HG03460 (cell line): ENCODE measurements around the gene NUDT22.
"Not testable (repeated sequence)": the region's sequence is repeated elsewhere in the genome, so short reads cannot be mapped to it uniquely, and the experiment has no call there.

Experiments used
- ATAC-seq: cut with Tn5 transposase; IDR thresholded peaks from one replicate; pipeline ENCODE4 v1.9.1; 2021; ENCODE audit not compliant: unreplicated experiment

NUDT22 gene

GRCh38 chr11:64241241-64241490 lies 15.1 kb downstream of the NUDT22 start:
- ATAC-seq, result peak; percentile 57

- ATAC-seq, result peak; percentile 51
Observed at GRCh38 chr11:64241491-64242374, 15.7 kb downstream of the NUDT22 start.

DNA sequence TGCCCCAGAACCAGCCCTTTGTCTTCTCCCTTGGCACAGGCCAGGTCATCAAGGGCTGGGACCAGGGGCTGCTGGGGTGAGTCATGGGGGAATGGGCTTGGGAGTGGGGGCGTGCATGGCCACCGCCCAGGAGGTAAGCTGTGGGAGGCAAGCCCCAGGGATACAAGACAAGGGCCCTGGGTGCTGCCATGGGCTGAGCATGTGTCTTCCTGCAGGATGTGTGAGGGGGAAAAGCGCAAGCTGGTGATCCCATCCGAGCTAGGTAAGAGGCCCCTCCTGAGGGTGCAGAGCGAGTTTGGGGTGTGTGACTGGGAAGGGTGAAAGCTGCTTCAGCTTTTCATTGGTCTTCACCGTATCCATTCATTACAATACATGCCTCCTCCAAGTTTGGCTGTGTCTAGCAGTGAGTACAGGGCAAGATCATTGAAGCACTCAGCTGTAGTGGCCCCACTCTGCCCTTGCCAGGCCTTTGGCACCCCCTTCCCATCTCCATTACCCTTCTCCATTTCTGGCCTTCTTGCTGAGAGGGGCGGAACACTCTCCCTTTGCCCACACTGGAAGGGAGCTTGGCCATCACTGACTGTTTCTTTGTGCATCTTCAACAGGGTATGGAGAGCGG lies 17.3 kb downstream of the NUDT22 start:
- no peak for ATAC-seq

DNA sequence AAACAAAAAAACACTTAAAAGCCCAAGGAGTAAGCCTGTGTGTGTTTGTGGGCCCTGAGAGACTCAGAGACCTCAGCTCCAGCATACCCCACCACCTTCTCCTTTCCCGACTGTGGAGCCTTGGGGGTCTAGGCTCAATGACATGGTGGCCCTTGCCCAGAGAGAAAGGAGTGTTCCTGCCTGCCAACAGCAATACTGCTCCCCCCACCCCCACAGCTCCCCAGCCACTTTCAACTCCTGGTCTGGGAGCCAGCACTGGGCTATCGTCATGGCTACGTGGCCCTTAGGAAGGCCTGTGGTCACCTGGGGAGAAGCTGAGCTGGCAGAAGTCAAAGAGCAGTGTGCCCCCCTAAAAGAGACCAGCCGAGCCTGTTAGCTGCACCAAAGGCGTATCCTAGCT lies 18.0 kb downstream of the NUDT22 start:
- ATAC-seq, result no peak

DNA sequence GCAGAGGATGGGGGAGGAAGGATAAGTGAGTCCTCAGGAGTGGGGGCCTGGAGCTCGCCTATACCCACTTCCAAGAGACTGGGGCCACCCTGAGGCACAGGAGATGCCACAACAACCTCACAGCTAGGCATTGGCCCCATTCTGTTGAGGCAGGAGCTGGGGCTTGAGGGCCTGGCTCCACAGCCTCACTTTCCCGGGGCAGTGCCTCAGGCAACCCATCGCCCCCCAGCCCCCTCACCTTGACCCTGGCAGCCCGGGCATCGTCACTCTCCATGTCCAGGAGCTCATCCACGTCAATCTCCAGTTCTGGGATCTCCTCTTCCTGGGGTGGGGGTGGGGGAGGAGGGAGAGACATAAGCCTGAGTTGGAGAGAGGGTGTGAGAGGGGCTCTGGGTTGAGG lies 18.9 kb downstream of the NUDT22 start:
- ATAC-seq, result no peak

DNA sequence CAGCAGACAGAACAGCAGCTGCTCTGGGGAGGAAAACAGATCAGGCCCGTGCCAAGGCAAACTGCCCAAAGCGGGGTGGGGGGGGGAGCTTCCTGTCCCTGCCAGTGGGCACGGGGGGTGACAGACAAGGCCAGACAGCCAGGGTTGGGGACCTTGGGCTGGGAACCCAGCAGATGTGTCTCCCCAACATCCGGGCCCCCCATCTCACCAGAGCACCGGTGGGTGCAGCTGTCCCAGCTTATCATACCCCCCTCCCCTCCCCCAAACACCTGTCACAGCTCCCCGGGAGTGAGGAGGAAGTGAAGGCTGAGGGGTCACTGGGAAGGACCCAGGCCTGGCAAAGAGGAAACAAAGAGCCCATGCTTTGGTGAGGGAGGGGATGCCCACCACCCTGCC lies 19.3 kb downstream of the NUDT22 start:
- no peak for ATAC-seq

DNA sequence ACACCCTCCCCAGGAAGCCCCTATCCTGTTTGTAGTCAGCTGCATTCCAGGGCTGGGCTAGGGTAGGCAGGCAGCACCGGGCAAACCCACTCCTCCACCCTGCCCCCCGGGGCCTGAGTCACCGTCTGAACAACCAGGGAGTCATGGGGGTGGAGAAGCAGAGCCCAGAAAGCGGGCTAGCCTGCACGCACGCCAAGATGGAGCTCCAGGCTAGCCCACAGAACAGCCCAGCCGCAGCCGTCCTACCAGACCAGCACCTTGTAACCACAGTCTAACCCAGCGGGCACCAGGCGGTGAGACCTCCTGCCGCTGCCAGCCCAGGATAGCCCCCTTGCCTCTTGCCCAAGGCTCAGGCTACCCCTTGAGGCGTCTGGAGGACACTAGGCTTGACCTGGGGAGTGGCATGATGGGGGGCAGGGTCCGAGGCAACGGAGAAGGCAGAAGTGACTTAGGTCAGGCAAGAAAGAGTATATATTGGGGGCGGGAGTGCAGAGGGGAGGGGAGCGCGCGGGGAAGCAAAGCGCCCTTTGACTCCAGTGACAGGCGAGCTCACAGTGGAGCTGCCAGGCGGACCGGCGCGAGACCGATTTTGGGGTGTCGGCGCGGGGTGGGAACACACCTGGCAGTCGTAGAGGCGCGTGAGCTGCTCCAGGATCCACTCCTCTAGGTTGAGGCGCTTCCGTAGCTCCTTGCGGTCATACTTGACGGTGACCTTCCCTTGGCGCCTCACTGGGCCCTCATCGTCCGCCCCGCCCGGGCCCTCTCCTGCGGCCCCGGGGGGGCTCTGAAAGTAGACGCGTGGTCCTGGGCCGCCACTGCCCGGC lies 19.9 kb downstream of the NUDT22 start:
- no peak for ATAC-seq

GRCh38 chr11:64246621-64246870 lies 20.5 kb downstream of the NUDT22 start:
- not testable (repeated sequence) for ATAC-seq

GRCh38 chr11:64246871-64247728 lies 21.0 kb downstream of the NUDT22 start, which contains the start of gene PPP1R14B:
Gene PPP1R14B, minus strand, starts transcription at chr11:64246943. Its CDS starts 270 bp downstream, at chr11:64246673.
- no peak for ATAC-seq

- ATAC-seq, result no peak
Observed at GRCh38 chr11:64247729-64248531, 21.9 kb downstream of the NUDT22 start.

DNA sequence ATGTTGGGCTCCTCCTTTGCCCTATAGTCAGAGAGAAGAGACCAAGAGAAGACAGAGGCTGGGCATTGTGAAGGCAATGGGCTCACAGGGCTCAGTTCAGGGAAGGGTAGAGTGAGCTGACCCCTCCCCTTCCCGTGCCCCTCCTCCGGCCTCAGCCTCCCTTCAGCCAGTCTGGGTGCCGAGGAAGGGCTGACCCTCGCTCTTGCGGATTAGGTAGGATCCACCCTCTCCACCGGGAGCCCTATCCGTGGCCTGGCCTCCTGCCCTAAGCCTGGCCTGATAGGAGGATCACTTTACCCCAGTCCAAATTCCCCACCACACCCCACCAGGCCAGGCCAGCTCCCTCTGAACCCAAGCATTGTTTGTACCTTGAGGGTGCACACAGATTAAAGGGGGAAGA lies 22.5 kb downstream of the NUDT22 start:
- no peak for ATAC-seq

- ATAC-seq, result no peak
Observed at GRCh38 chr11:64249038-64249437, 23.0 kb downstream of the NUDT22 start.

DNA sequence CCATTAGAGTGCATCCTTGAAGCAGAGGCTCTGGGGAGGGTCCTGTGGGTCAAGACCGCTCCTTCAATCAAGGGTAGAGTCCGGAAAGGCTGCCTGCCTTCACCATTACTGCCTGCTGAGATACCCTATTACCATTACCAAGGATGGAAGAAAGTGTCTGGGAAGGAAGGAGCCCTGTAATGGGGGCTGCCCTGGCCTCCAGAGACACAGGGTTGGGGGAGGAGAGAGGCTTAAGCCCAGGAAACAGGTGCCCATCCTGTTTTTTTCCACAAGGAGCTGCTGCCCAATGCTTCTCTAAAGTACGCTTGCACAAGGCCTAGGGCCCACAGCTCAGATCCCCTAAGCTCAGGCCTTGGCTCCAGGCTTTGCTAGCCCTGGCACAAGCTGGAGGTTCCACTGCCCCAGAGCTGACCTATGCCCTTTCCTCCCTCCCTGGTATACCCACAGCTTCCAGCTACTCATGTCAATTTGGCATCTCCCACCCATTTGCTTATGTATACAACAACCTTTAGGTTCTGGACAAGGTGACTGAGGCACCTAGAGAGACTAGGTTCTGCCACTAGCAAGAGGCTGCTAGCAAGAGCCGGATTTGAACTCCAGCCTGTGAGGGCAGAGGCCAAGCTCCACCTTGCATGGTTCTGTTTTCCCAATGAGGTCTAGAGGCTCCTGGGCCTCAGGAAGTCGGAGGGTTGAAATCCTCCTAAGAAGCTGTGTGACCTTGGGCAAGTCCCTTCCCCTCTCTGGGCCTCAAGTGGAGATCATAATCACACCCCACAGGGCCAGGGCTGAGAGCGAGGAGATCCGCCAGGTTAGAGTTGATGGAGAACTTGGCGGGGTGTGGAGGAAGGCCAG lies 23.7 kb downstream of the NUDT22 start:
- ATAC-seq, result no peak

- no peak for ATAC-seq
Observed at GRCh38 chr11:64250415-64251015, 24.4 kb downstream of the NUDT22 start.

DNA sequence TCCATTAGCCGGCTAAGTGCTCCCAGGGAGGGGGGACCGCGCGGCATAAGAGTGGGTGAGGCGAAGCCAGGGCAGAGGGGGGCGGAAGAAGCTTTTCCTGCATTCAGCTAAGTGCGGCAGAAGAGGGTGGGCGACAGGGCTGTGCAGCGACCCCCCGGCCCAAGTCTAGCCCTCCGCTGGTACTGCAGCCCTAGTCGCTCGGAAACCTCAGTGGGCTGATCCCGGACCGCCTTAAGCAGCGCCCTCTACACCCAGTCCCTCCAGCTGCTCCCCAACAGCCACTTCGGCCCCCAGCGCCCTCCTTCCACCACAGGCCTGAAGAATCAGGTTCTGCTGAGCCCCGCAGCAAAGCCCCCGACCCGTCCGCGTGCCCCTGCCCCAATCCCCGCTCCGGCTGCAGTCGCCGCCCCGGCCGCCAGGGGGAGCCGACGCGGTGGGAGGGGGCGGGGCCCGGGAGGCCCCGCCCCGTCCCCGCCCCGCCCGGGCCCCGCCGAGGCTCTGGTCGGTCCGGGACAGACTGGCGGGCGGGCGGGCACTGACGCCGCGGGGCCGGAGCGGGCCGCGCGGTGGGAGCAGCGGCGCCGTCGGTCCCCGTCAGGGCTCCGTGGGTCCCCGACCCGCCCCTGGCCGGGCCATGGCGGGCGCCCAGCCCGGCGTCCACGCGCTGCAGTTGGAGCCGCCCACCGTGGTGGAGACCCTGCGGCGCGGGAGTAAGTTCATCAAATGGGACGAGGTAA lies 25.1 kb downstream of the NUDT22 start, which contains the start of gene PLCB3:
PLCB3 (plus strand) TSS at position 515 of the 737 bp plus-strand sequence; CDS start at position 635, 120 bp downstream.
- ATAC-seq, result peak; percentile 34

- ATAC-seq, result no peak
Observed at GRCh38 chr11:64251753-64252002, 25.6 kb downstream of the NUDT22 start.

DNA sequence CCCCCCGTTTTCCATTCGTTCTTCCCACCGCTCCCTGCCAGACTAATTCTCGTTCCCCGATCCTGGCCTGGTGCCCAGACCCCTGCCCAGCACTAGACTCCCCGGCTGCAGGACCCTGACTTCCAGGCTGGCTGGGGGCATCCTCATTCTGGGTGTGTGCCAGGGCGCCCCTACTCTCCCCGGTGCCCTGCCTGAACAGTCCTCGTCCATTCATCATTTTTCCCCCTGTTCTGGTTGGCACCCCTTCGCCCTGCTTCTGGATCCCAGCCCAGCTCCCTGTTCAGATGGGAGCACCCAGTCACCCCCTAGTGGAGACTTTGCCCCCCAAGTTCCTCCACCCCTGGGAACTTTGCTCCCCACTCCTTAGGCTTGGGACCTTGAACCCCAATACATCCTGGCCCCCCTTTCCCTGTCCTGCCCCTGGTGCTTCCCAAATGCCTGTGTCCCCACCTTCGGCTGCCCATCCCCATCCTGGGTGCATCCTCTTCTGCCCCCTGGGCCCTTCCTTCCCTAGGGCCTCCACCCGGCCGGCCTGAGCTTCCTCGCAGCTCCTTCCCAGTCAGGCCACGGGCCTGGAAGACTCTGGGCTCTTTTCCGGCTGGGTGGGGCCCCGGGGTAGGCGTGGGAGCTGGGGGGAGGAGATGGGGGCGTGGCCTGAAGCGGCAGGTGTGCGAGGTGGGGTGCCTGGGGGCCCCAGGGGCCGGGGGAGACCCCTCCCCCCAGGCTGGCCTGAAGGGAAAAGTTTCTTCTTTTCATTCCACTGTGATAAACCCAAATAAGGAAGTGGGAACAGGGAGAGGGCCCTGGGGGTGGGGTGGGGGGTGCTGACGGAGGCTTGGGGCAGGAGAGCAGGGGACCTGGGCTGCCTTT lies 26.2 kb downstream of the NUDT22 start:
- ATAC-seq, result no peak

DNA sequence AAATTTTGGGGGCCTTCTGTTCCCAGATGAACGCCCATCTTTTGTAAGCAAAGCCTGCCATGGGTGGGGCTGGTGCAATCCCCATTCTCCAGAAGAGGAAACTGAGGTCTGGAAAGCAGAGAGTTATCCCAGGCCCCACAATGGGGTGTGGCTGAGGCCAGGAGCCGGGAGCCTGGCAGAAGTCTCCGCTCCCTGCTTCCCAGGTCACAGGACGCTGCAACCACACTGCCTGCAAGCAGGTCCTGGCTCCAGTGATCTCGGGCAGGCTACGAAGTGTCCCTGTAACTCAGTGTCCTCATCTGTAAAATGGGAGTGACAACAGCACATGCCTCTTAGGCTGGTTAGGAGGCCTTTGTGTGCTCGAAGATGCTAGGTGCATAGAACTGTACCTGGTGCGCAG lies 27.0 kb downstream of the NUDT22 start:
- ATAC-seq, result no peak
